EL (cell line): ENCODE measurements around the gene ARHGAP8.
"Not testable (repeated sequence)": the region's sequence is repeated elsewhere in the genome, so short reads cannot be mapped to it uniquely, and the experiment has no call there.

Experiments used
- DNase-seq: peaks from one replicate; pipeline ENCODE4 v3.0.0-alpha.2; 2016

Gene ARHGAP8

GRCh38 chr22:44776605-44777363 lies 24.4 kb downstream of the ARHGAP8 start:
- no peak for DNase-seq

GRCh38 chr22:44777364-44777755 lies 25.0 kb downstream of the ARHGAP8 start:
- DNase-seq = no peak

- DNase-seq = no peak
Observed at GRCh38 chr22:44780876-44781449, 28.6 kb downstream of the ARHGAP8 start.

GRCh38 chr22:44782363-44782963 lies 30.1 kb downstream of the ARHGAP8 start:
- DNase-seq = no peak

DNA sequence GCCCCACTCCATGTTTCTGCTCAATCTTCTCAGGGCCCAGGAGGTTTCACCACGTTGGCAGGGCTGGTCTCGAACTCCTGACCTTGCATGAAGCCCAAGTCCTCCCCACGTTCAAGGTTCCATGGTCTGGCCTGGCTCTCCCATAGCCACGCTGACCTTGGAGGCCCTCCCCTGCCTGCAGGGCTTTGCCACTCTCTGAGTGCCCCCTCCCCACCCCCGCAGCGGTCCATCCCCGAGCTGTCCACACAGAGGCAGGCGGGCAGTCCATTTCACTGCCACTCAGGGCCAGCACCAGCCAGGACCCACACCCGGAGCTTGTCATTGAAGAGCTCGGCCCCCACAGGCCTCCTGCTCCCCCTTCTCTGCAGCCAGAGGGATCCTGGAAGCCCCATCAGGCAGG lies 30.7 kb downstream of the ARHGAP8 start:
- no peak for DNase-seq

- no peak for DNase-seq
Observed at GRCh38 chr22:44783581-44783980, 31.2 kb downstream of the ARHGAP8 start.

GRCh38 chr22:44786136-44786535 lies 33.8 kb downstream of the ARHGAP8 start:
- DNase-seq = no peak

GRCh38 chr22:44786610-44787009 lies 34.2 kb downstream of the ARHGAP8 start:
- DNase-seq = no peak

DNA sequence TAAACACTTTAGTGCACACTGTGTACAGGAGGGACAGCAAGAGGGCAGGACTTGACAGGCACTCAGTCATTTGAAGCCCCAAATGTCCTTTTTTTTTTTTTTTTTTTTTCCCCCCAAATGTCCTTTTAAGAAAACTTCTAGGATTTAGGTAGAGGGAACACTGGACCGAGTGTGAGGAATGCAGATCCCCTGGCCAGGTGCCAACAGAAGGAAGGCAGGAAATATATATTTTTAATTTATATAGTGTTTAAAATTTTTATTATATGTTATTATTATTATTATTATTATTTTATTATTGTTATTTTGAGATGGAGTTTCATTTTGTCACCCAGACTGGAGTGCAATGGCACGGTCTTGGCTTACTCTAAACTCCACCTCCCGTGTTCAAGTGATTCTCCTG lies 35.5 kb downstream of the ARHGAP8 start:
- DNase-seq = no peak

DNA sequence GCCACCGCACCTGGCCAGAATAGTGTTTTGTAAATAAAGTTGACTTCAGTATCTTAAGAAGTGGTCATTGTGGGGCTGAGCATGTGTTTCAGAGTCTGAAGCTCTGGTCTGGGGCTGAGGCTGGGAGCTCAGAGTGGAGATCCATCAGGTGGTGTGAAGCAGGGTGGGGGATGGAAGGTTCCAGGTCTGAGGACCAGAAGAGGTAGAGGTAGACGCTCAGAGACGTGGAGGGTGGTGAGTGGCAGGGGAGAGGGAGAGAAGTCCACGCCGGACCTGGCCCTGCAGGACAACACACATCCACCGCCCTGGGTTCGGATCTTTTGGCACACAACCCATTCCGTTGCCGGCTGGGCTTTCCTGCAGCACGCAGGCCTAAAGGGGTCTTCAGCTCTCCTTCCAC lies 40.7 kb downstream of the ARHGAP8 start:
- no peak for DNase-seq

GRCh38 chr22:44793506-44794172 lies 41.3 kb downstream of the ARHGAP8 start:
- no peak for DNase-seq

DNA sequence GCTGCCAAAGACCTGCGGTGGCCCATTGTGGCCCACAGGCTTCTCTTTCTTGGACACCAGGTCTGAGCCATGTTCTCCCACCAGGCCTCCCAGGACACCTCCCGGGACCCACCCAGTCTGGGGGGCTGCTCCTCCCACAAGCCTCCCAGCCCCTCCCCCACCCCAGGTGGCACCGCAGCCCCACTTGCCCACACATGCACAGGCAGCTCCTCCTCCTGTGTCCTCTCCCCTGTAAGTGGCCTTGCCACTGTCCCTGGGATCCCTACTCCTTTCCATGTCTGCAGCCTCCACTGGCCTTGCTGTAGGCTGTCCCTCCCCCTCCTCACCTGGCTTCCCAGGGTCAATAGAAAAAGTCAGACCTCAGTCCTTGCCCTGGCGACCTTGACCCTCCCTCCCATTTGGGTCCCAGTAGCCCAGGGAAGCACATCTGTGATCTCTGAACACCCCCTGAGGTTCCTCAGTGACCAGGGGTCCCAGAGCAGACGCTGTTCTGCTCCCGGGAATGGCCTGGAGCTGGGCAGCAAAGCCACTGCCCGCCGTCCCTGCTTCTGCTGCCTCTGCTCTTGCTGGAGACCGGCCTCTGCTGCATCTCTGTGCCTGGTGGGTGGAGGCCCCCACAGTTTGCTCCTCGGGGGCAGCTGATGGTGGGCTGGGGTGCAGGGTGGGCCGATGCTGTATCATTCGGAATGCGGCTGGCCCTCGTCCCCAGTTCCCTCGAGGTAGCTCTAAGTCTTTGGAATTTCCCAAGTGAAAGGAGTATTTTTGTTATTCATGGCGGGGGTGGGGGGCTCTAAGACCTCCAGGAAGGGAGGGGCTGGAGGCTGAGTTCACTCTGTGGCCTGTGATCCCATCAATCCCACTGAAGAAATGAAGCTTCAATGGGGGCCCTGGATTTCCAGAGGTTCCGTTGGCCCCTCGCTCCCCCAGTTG lies 43.6 kb downstream of the ARHGAP8 start:
- no peak for DNase-seq

DNA sequence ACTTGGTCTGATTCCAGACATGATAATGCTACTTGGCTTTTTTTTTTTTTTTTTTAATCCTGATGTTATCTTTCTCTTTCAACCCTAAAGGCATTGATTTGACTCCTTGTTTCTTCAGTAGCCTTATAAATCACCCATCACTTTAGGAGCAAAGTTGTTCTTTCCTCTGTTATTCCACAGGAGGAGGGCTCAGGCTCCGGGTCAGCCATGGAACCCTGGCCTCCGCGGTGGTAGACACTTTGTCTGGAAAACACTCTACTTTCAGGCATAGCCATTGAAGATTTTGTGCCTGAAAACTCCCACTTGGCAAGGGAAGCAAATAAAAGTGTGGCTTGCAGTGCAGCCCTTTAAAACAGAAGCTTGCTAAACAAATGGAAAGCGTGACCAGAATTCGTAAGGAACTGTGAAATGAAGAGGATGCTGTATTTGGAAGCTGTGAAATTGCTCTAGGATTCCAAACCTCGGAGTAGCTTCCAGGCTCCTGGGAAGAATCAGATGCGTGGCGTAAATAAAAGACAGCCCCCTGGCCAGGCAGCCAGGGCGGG lies 44.9 kb downstream of the ARHGAP8 start:
- no peak for DNase-seq

DNA sequence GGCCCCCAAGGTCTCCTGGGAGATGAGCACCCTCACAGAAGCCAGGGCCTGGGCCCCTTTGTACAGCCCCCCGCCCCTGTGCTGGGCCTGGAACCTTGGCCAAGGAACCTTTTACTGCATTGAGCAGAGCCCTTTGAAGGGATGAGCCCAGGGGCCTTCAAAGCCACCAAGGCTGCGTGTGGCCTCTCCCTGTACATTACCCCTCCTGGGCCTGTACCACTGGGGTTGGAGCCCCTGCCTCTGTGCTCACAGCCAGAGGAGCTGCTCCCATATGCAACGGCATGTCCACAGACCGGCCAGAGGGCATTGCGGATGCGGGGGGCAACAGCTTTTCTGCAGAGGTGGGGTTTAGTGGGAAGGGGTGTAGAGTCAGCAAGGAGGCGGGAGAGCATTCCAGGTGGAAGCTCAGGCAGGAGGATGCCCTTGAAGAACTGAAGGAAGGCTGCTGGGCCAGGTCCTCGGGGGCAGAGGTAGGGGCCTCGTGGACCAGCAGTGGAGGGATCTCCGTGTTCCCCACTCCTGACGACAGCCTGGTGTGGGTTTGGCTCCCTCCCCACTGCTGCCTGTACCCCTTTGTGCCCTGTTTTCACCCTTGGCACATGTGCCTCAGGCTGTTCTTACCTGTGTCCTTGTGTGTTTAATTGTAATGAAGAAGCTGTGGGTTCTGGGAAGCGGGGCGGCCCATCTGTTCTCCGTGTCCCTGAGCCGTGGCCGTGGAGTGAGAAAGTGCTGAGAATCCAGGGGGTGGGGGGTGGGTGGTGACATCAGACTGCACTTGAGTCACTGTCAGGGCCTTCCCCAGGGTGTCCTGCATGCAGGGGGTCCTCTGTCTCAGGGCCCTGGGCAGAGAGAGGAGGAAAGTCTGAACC lies 46.9 kb downstream of the ARHGAP8 start:
- DNase-seq = no peak

DNA sequence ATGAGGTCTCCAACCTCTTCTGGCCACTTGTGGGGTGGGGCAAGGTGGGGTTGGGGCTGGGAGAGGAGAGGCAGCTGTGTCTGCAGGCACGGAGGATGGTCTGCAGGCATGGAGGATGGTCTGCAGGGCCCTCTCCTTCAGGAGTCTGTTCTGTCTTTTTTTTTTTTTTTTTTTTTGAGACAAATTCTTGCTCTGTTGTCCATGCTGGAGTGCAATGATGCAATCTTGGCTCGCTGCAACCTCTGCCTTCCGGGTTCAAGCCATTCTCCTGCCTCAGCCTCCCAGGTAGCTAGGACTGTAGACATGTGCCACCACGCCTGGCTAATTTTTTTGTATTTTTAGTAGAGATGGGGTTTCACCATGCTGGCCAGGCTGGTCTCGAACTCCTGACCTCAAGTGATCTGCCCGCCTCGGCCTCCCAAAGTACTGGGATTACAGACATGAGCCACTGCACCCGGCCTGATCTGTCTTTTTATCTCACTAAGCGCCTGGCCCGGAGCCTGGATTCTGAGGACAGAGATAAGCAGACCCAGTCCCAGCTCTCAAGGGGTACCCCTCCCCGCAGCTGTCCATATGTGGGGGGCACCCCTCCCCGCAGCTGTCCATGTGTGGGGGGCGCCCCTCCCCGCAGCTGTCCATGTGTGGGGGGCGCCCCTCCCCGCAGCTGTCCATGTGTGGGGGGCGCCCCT lies 47.7 kb downstream of the ARHGAP8 start:
- not testable (repeated sequence) for DNase-seq

- DNase-seq = no peak
Observed at GRCh38 chr22:44801476-44801875, 49.1 kb downstream of the ARHGAP8 start.

DNA sequence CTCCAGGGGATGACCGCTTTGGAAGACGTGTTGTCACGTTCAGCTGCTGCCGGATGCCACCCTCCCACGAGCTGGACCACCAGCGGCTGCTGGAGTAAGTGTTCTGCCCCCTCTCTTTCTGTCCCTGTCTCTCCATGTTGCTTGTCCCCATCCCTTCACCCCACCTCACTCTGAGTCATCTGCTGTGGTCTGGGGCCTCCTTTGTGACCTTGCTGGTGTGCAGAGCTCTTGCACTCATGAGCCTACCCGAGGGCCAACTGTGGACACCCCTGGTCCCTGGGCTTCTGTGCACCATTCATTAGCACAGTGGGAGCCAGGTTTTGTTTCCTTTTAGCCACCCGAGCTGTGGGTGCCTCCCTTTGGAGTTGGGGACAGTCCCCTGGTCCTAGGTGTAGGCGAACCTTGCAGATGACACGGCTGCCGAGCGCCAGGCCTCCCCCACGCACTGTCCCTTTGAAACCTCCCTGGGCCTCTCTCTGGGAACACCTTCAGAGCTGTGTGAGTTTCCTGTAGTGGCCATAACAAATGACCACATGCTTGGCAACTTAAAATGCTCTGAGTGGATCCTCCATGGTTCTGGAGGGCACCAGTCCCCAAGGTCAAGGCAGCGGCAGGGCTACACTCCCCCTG lies 49.8 kb downstream of the ARHGAP8 start:
- DNase-seq = no peak

DNA sequence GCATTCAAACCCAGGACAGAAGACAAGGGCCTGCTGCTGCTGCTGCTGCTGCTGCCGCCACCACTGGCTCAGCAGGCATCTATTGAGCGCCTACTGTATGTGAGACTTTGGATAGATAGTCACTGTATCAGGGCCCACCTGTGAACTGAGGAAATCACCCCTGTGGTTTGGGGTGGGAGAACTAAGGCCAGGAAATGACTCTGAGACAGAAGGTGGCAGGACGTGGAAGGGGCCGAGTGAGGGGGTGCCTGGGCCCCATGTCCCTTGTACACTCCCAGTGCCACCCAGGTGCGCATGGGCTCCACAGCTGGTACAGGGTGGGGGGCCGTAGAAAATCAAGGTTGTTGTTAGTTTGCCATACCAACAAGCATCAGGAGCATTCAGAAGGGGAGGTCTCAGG lies 50.6 kb downstream of the ARHGAP8 start:
- no peak for DNase-seq

DNA sequence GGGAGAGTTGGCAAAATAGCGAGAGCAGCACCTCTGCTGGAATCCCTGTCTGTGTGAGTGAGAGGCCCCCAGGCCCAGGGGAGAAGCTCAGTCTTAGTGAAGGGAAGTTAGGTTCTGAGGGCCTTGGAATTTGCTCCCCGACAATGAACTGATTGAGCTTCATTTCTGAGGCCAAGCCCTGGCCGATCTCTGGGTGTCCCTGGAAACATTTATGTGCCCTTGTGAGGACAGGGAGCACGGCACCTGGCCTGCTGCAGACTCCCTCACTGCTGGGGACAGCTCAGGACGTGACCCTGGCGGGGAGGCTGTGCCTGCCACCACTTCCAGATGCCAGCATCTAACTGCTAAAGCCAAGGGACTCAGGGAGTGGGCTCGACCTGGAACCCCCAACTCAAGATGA lies 52.0 kb downstream of the ARHGAP8 start:
- DNase-seq = no peak

DNA sequence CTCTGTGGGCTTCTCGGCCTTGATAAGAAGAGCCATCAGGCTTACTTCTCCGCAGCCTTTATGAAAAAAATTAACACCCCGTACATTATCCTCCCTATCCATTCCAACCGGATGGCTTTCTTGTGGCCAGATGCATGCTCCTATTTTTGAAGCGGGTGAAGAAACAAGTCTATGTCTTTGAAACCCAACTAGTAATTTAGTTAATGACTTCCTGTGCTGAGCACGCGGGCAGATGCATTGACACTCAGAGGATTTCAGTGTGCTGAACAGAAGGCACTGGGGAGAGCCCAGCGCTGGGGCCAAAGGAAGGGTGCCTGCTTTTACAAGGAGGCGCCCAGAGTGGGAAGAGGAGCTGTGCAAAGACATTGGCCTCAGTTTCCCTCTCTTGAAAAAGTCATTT lies 53.3 kb downstream of the ARHGAP8 start:
- DNase-seq = no peak
